Sigmoid colon (tissue), 3 donors: ENCODE data around the gene KLHL4.

Source experiments
- CTCF ChIP-seq, 4 experiments: fragments of 450-650 bp in 3 of 4; fragments of 200-600 bp in 1 of 4; IDR thresholded peaks; one replicate each; pipeline ENCODE4 v1.5.1; 2016 to 2019; ENCODE audit warnings: antibody characterized with exemption in 4 of 4, mild to moderate bottlenecking in 3 of 4, moderate library complexity in 2 of 4
- POLR2A ChIP-seq, 2 donors: fragments of 450-650 bp; IDR thresholded peaks; one replicate each; pipeline ENCODE4 v1.6.1; 2016; ENCODE audit warnings: antibody characterized with exemption in 2 of 2, mild to moderate bottlenecking in 2 of 2, moderate library complexity in 2 of 2

GRCh38 chrX:87580862-87581261 is 63.3 kb downstream of the KLHL4 start:
- TF ChIP-seq CTCF (IDR thresholded peaks at IDR 0.05): no peak
- no peak for TF ChIP-seq POLR2A (IDR thresholded peaks at IDR 0.05)
